ENCODE results near the gene RNF151. TPM values are rescaled to one million over a fixed set of nuclear protein-coding genes. Genes with fewer than 3 reads are reported as not detected.

RNF151 gene
- total RNA-seq, 3 donors from 2014 or later: not detected

DNA sequence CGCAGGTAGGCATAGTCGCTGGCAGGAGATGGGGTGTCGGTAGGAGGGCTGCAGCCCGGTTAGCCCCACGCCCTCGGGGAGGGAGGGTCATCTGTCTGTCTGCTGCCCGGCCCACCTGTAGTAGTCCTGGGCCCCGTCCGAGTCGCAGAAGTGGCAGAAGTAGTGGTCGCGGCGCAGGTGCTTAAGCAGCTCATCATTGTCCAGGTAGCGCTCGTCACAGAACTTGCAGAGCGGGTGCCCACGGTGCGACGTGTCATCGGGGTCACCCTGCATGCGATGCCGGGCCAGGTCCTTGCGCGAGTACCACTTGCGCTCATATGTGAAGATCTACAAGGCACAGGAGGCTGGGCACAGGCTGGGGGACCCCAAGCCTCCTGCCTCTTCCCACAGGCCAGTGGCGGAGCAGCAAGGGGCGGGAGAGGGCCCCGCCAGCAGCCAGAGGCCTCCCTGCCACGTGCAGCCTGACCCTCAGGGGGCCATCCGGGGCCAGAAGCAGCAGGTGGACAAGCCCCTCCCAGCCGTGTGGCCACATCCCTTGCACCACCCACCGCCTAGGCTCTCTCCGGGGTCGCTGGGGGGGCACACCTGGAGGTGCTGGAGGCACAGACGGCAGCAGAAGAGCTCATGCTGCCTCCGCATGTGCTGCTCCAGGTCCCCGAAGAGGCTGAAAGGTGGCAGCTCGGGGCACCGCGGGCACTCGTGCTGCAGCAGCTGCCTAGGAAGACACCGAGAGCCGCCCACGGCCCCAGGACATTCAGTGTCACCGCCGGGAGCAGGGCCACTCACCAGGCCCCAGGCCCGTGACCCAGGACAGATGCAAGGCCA is 36.0 kb downstream of the RNF151 start:
- intact Hi-C loops (cut with DNase I, micrococcal nuclease): no loop called here
- TF ChIP-seq, protein P1, sequence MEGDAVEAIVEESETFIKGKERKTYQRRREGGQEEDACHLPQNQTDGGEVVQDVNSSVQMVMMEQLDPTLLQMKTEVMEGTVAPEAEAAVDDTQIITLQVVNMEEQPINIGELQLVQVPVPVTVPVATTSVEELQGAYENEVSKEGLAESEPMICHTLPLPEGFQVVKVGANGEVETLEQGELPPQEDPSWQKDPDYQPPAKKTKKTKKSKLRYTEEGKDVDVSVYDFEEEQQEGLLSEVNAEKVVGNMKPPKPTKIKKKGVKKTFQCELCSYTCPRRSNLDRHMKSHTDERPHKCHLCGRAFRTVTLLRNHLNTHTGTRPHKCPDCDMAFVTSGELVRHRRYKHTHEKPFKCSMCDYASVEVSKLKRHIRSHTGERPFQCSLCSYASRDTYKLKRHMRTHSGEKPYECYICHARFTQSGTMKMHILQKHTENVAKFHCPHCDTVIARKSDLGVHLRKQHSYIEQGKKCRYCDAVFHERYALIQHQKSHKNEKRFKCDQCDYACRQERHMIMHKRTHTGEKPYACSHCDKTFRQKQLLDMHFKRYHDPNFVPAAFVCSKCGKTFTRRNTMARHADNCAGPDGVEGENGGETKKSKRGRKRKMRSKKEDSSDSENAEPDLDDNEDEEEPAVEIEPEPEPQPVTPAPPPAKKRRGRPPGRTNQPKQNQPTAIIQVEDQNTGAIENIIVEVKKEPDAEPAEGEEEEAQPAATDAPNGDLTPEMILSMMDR (IDR thresholded peaks at IDR 0.05): no peak
- peaks cover 17% of the 10 kb centered on the region for H3K36me3 ChIP-seq (ENCODE audit: low read depth)

DNA sequence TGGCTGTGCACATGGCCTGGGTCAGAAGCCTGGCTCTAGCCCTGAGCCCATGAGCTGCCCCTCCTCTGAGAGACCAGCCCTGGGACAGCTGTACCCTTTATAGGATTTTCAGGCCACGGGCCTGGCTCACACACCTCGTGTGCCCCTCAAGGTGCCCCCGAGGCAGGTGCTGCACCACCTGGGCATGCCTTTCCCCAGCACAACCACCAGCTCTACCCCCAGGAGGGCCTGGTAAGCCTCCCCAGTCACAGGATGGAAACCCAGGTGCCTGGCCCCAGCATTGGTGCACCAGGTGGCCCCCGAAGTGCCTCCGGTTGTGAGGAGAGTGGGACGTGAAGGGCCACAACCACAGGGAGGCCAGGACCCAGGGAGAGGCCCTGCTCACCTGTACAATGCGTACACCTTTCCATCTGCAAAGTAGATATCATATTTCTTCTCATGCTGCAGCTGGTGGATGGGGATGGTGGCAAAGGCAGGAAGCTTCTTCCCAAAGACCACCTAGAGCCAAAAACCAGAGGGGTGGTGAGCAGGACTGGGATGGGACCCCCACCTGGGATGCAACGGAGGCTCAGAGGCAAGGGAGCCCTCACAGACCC is 36.7 kb downstream of the RNF151 start:
- H3K4me3 ChIP-seq: no peak overlapping the region
- intact Hi-C loops (cut with DNase I, micrococcal nuclease): no loop called here
- TF ChIP-seq, protein P1 (IDR thresholded peaks at IDR 0.05): no peak
- no peaks in the 10 kb centered on the region for H3K9me3 ChIP-seq
- ATAC-seq: no peak
- H3K4me1 ChIP-seq (ENCODE audit: low read depth): peaks cover 29% of the 10 kb centered on the region
- H3K36me3 ChIP-seq (ENCODE audit: low read depth): peaks cover 17% of the 10 kb centered on the region
- DNase-seq: peak in 1 of 3 donors; percentile 48

More for the DNA sequence above, 36.0 kb downstream of the RNF151 start:
- peaks cover 21% of the 10 kb centered on the region for H3K4me1 ChIP-seq (ENCODE audit: low read depth)
- ATAC-seq (no peak), DNase-seq (peak in 2 of 3 donors; percentile 34 to 54)
- no peaks in the 10 kb centered on the region for H3K9me3 ChIP-seq
- H3K4me3 ChIP-seq: no peak overlapping the region

DNA sequence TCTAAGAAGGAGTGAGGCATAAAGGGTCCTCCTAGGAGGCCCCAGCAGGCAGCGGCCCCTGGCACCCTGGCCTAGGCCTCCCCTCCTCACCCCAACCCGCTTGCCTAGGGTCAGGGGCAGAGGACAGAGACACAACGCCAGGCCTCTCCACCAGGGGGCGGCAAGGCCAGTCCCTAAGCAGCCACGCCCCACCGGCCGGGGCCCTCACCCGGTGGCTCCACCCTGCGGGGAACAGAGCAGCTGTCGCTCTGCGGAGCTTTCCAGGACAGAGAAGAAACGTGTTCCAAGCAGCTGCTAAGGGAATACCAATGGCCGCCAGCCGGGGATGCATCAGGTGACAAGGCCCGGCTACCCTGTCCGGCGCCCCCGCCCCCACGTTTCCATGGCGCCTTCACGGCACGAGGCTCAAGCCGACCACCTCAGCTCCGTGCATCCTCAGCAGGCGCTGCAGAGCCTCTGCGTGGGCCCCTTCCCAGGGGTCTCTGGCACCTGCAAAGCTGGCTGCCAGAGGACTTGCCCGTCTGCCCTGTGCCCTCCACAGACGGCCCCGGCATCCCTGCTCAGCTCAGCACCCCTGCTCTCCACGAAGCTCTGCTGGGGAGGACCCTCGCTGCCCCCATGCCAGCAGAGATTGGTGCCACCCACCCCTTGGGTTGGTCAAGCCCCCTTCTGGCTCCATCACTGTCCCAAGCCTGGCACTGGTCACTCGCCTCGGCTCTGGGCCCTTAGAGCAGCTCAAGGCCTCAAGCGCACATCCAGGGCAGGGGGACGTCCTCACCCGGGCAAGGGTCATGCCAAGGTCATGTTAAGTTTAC is 37.4 kb downstream of the RNF151 start:
- TF ChIP-seq, protein P1 (IDR thresholded peaks at IDR 0.05): peak; percentile 96
- peak; percentile 90 for ATAC-seq
- intact Hi-C loops (cut with DNase I, micrococcal nuclease): no loop called here

DNA sequence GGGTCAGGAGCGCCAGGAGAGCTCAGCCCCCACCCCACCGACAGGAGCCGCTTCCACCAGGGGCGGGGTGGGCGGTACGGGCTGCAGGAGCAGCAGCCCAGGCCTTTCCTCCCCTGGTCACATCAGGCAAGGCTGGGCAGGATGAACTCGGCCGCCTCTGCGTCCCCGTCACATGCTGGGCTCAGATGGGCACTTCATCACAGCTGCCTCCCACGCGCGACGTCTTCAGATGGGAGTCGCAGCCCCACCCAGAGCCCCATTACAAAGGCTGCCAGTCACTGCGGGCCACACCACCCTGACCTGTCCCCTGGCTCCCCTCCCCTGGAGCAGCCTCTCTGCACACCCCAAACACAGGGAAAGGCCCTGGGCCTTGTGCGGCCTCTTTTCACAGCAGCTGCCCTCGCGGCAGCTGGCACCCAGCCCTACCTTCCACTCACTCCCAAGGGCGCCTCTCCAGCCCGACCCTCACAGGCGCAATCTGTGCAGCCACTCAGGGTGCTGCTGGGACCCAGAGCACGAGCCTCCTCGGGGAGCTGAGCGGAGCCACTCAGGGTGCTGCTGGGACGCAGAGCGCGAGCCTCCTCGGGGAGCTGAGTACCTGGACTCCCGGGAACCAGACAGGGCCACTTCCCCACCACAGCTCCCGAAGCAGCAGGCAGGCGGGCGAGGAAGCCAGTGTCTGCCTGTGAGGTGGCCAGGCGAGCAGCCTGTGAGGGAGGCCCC is 38.3 kb downstream of the RNF151 start:
- Histone ChIP-seq H3K4me3 (no peak overlapping the region), H3K36me3 (ENCODE audit: low read depth) (peaks cover 8% of the 10 kb centered on the region), H3K4me1 (ENCODE audit: low read depth) (peaks cover 34% of the 10 kb centered on the region), H3K9me3 (no peaks in the 10 kb centered on the region)
- no peak for ATAC-seq
- intact Hi-C loops (cut with DNase I, micrococcal nuclease): no loop called here
- TF ChIP-seq, protein P1 (IDR thresholded peaks at IDR 0.05): no peak
- DNase-seq: no peak

More for the DNA sequence above, 37.4 kb downstream of the RNF151 start:
- H3K4me3 ChIP-seq: no peak overlapping the region
- no peaks in the 10 kb centered on the region for H3K9me3 ChIP-seq
- peaks cover 34% of the 10 kb centered on the region for H3K4me1 ChIP-seq (ENCODE audit: low read depth)
- H3K36me3 ChIP-seq (ENCODE audit: low read depth): peaks cover 17% of the 10 kb centered on the region
- DNase-seq: peak; percentile 94 to 97 (median 96)

DNA sequence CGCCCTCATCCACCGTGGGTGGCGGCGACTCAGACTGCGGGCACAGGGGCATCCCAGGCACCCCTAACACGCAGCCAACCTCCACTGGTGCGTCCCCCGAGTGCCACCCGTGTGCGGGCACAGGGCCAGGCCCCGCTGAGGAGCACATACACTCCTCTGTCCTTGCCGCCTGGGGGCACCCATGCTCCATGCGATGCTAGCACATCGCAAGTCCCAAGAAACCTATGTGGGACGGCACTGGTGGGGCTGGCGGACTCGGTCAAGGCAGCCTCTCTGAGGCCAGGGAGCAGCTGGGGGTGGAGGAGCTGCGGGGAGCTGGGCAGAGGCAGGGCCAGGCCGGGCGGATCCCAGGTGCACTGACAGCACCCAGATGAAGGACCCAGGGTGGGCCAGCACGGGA is 39.0 kb downstream of the RNF151 start:
- Histone ChIP-seq H3K4me1 (ENCODE audit: low read depth) (peaks cover 40% of the 10 kb centered on the region), H3K4me3 (no peak overlapping the region), H3K9me3 (no peaks in the 10 kb centered on the region), H3K36me3 (ENCODE audit: low read depth) (peaks cover 8% of the 10 kb centered on the region)
- ATAC-seq: no peak
- TF ChIP-seq, protein P1 (IDR thresholded peaks at IDR 0.05): no peak
- intact Hi-C loops (cut with DNase I, micrococcal nuclease): no loop called here
- peak in 1 of 3 donors; percentile 38 for DNase-seq

Data from mucosa of descending colon (tissue), 3 donors.